ENCODE measurements around the gene TSPAN18.

TSPAN18 gene

DNA sequence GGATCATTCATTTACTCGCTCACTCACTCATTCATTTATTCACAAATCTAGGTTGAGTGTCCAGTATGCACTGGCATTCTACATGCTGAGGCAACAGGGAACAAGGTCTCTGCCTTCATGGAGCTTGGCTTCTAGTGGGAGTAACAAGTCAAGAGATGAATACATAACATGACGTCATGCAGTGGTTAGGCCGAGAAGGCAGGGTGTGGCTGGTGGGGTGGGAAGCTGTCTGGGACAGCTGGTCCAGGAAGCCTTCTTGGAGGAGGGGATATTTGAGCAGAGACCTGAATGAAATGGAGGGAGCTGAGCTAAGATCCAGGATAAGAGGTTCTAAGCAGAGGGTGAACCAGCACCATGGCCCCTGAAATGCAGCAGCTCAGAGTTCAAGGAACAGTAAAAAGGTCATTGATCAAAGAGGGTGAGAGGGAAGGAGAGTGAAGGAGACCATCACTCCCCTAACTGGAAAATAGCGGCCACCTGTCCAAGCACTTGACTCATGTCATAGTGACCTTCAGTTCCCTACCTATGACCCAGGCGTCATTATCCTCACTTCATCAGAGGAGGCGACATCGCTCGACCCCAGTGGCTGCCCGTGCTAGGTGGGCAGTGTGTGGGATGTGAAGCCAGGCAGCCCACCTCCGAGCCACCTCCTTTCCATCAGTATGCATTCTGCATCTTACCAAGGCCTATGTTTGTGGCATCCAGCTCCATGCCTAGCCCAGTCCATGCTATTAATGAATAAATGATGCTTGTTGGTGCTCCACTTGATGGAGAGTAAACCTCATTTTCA is 105.0 kb downstream of the TSPAN18 start:
- no peak for DNase-seq

GRCh38 chr11:44832452-44832851 is 105.7 kb downstream of the TSPAN18 start:
- no peak for DNase-seq

- DNase-seq, result no peak
These were observed 106.6 kb downstream of the TSPAN18 start for GRCh38 chr11:44833221-44833876.

DNA sequence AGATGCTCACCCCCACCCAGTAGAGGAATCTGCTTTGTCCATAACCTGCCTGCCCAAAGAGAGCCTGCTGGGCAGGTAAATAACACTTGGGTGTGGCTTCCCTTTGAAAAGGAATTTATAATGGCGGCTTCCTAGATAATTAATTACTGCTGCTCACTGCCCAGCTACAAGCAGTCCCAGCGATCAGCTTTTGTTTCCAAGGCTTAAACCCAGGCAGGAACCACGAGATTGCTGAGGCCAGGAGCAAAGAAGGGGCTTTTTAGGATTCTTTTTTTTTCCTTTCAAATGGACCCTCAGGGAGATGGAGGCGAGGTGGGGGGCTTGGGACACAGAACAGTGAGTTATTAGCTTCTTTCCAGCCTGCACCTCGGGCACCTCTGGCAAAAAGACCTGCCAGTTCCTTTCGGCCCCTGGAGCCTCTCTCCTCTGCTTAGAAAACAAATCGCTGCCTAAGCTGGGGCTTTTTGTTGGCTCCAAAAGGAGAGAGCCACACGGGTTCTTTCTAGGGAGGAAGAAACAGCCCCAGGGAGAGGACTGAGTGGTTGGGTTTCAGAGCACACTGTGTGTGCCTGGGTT is 107.2 kb downstream of the TSPAN18 start:
- no peak for DNase-seq

DNA sequence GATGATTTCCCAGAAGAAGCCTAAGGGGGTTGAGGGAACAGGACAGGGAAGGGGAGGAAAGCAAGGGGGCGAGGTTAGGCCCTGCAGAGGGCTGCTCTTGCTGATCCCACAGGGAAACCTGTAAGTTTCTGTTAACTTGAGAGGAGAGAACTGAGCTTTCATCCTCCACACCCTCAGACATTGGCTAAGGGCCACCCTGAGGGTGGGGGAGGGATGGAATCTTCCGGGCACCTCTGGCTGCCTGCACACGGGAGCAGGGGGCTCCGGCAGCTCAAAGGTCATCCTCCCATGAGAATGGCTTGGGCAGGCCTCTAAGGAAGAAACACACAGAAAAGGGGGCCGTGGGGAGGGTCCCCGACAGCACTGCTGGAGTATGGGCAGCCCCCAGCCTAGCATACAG is 108.1 kb downstream of the TSPAN18 start:
- DNase-seq, result no peak

DNA sequence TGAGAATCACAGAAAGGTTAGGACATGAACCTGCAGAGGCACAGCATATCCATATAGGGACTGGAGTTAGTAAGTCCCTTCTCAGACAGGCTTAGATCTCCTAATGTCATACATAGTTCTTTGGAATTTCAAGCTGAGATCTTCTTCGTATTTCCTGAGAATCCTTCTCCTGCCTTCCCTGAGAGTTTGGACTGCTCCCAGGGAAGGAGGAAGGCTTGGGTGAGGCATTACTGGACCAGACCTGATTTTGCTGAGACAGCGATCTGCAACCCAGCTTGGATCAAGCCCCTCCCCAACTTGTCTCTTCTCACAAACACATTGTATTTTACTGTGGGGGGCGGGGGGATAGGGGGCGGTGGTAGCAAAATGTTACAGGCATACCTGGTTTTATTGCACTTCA is 108.5 kb downstream of the TSPAN18 start:
- DNase-seq, result no peak

DNA sequence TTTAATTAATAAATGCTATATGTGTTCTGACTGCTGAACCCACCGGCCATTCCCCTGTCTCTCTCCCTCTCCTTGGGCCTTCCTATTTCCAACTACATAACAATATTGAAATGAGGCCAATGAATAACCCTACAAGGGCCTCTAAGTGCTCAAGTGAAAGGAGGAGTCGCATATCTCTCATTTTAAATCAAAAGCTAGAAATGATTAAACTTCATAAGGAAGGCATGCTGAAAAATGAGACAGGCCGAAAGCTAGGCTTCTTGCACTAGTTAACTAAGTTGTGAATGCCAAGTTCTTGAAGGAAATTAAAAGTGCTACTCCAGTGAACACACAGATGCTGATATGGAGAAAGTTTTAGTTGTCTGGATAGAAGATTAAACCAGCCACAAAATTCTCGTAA is 109.2 kb downstream of the TSPAN18 start:
- no peak for DNase-seq

- no peak for DNase-seq
These were observed 110.9 kb downstream of the TSPAN18 start for GRCh38 chr11:44837661-44838060.

GRCh38 chr11:44839458-44840084 is 112.8 kb downstream of the TSPAN18 start:
- no peak for DNase-seq

DNA sequence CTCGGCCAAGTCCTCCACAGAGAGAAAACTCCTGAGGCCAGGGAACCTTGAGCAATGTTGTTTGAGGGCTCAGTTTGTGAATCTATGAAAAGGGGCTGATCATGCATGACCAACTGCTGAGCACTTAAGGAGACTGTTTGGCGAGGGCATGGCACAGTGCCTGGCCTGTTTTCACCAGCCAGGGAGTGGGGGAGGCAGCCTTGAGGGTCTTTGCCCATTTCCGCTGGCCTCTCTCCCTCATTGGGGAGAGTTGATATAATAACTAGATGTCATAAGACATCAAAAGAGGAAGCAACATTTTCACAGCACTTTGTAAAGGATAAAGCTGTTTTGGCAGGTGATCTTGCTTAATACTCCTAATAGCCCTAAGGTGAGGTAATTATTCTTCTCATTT is 113.3 kb downstream of the TSPAN18 start:
- DNase-seq, result no peak

DNA sequence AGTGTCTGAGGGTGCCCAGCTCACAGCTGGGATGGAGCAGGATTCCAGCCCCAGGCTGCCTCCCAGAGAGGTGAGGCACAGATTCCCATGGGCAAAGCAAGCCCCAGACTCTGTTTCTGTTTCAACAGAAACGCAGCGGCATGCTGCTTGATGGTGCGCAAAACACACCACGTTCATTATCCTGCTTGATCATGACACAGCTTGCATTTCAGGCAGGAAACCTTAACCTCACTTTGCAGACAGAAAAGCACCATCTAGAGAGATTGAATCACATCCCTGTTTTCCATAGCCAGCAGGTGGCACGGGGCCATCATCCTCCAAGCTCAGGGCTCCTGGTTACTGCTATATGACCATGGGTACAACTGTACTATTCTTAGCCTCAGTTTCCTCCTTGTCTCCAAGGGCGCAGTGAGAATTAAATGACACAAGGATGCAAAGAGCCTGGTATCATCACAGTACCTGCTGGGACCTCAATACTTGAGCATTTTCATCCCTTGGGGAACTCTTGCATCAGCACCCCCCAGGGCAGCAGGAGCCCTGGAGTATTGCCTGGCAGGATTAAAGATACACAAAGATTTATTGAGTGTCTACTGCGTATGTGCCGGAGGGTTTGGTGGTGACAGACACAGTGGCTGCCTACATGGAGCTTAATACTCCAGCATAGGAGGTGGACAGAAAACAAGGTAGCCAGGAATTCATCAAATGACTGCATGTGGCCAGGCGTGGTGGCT is 113.9 kb downstream of the TSPAN18 start:
- no peak for DNase-seq

GRCh38 chr11:44842220-44842619 is 115.5 kb downstream of the TSPAN18 start:
- no peak for DNase-seq

DNA sequence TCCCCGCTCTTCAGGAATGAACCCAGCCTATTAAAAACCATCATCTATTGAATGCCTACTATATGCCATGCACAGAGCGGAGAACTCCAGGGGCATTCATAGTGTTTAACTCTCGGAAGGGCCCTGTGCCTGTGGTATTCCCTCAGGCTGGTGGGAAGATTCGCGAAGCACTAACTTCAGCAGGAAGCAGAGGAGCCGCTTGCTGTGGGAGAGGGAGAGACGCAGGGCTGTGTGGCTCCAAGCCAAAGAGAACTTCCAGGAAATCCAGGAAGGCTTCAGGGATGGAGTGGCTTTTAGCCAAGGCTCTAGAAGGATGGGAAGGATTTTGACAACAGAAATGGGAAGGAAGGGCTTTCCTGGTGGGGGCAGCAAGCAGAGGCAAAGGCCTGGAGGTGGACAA is 120.1 kb downstream of the TSPAN18 start:
- no peak for DNase-seq

DNA sequence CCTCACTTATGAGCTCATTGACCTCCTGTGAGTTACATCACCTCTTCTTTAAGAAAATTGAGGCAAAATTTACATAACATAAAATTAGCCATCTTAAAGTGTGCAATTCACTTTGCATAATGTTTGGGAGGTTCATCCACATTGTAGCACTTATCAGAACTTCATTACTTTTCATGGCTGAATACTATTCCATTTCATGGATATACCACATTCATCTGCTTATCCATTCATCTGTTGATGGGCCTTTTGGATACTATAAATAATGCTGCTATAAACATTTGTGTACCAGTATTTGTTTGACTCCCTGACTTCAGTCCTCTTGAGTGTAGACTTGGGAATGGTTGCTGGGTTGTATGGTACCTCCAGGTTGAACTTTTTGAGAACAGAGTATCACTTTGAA is 120.6 kb downstream of the TSPAN18 start:
- no peak for DNase-seq

GRCh38 chr11:44848203-44848962 is 121.6 kb downstream of the TSPAN18 start:
- DNase-seq, result no peak

DNA sequence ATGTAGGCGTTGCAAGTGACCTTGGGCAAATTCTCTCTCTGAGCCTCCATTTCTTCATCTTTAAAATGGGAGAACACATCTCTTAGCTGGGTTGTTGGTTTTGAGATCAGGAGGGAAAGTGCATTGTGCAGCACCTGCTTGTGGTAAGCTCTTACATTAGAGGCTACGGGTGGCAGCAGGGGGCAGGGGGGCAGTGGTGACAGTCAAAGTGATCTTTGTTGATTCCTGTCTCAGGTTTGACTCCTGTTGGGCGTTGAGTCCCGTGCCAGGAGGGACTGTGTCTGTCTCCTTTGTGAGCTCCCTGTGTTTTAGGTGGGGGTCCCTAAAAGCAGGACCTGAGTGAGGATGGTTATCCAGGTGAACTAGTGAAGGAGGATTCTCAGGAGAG is 122.2 kb downstream of the TSPAN18 start:
- DNase-seq, result no peak

GRCh38 chr11:44849424-44849823 is 122.7 kb downstream of the TSPAN18 start:
- no peak for DNase-seq

DNA sequence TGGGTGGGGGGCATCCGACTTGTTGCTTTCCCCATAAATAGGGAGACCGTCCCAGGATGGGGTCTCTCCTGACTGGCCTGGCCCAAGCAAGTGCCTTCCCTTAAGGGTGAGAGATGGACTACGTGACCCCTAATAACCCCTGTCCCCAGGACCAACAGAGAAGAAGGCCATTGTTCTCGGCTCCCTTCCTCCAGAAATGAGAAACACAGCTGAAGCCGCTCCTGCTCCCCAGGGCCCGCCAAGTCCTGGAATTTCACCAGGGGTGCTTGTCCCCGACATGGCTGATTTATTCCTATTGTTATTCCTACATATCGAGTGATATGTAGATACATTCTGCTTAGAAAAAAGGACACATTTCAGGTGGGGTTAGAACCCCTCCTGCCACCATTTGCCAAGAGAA is 123.2 kb downstream of the TSPAN18 start:
- no peak for DNase-seq

- DNase-seq, result no peak
These were observed 124.7 kb downstream of the TSPAN18 start for GRCh38 chr11:44851496-44851895.

DNA sequence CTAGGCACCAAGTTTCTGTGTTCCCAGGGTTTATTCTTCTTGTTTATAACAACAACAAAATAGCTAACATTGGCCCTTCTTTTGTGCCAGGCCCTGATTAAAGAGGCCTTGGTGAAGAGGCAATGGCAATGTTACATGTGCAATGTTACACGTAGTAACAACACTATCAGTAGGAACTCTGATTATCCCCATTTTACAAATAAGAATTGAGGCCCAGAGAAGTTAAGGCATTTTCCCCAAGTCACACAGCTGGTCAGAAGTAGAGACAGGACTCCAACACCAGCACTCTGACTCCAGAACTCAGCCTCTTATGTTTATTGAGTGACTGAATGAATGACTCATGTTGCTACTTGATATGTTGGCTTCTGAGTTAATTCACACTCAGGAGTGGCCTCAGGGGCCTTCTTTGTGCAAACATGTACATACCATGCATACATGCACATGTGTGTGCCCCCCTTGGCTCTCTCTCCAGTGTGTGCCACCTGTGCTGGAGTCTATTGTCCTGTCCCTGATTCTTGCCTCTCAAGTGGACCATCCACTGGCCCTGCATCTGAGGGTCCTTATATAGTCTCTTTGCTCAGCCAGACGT is 125.5 kb downstream of the TSPAN18 start:
- no peak for DNase-seq

GRCh38 chr11:44852952-44853351 is 126.2 kb downstream of the TSPAN18 start:
- DNase-seq, result no peak

DNA sequence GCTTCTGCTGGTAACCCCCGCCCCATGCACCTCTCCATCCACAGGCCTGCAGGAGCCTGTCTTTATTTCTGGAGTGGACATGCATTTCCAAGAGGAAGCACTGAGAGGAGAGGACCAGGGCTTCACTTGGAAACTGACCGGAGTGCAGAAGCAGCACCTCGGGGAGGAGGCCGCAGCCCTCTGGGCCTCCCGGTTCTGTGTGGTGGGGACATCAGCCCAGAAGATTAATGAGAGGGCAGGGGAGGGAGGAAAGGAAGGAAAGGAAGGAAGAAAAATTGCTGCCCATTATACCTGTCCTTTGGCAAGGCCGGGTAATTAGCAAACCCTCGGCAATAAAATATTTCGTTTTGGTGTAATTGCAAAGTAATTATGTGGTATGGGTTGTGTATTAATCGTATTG is 126.9 kb downstream of the TSPAN18 start:
- no peak for DNase-seq

Data from NCI-H1930 (cell line).